Measurements from ENCODE around the gene OR51I2.

Gene OR51I2

GRCh38 chr11:5476186-5476819 lies 27.2 kb downstream of the OR51I2 start:
- no peak overlapping the region for H3K4me3 ChIP-seq (ENCODE audit: low read depth in 1 of 2, low read length in 2 of 2)
- no peaks in the 10 kb centered on the region for H3K9me3 ChIP-seq (ENCODE audit: control insufficient read depth in 1 of 2, low read length in 2 of 2)
- no peaks in the 10 kb centered on the region for H3K27me3 ChIP-seq (ENCODE audit: low read depth, low read length)
- no peaks in the 10 kb centered on the region for H3K4me1 ChIP-seq (ENCODE audit: control insufficient read depth in 1 of 2, insufficient read depth in 2 of 2, low read length in 2 of 2)
- H3K36me3 ChIP-seq (ENCODE audit: control insufficient read depth in 1 of 2, insufficient read depth in 2 of 2, low read length in 2 of 2) = no peaks in the 10 kb centered on the region
- H3K27ac ChIP-seq (ENCODE audit: low read length) = no peak overlapping the region

GRCh38 chr11:5486003-5486402 lies 36.9 kb downstream of the OR51I2 start:
- H3K36me3 ChIP-seq (ENCODE audit: control insufficient read depth in 1 of 2, insufficient read depth in 2 of 2, low read length in 2 of 2) = no peaks in the 10 kb centered on the region
- no peak overlapping the region for H3K27ac ChIP-seq (ENCODE audit: low read length)
- H3K4me3 ChIP-seq (ENCODE audit: low read depth in 1 of 2, low read length in 2 of 2) = no peak overlapping the region
- H3K9me3 ChIP-seq (ENCODE audit: control insufficient read depth in 1 of 2, low read length in 2 of 2) = no peaks in the 10 kb centered on the region
- no peaks in the 10 kb centered on the region for H3K27me3 ChIP-seq (ENCODE audit: low read depth, low read length)
- H3K4me1 ChIP-seq (ENCODE audit: control insufficient read depth in 1 of 2, insufficient read depth in 2 of 2, low read length in 2 of 2) = no peaks in the 10 kb centered on the region

GRCh38 chr11:5486421-5486820 lies 37.3 kb downstream of the OR51I2 start:
- no peaks in the 10 kb centered on the region for H3K36me3 ChIP-seq (ENCODE audit: control insufficient read depth in 1 of 2, insufficient read depth in 2 of 2, low read length in 2 of 2)
- H3K4me1 ChIP-seq (ENCODE audit: control insufficient read depth in 1 of 2, insufficient read depth in 2 of 2, low read length in 2 of 2) = no peaks in the 10 kb centered on the region
- H3K4me3 ChIP-seq (ENCODE audit: low read depth in 1 of 2, low read length in 2 of 2) = no peak overlapping the region
- no peaks in the 10 kb centered on the region for H3K9me3 ChIP-seq (ENCODE audit: control insufficient read depth in 1 of 2, low read length in 2 of 2)
- H3K27ac ChIP-seq (ENCODE audit: low read length) = no peak overlapping the region
- no peaks in the 10 kb centered on the region for H3K27me3 ChIP-seq (ENCODE audit: low read depth, low read length)

GRCh38 chr11:5488385-5488784 lies 39.3 kb downstream of the OR51I2 start, which contains the start of gene OR52D1:
OR52D1 (plus strand) TSS chr11:5488685; CDS start chr11:5488707, 22 bp downstream.
- no peak within 1 kb of the TSS for H3K27ac ChIP-seq (ENCODE audit: low read length)
- H3K9me3 ChIP-seq (ENCODE audit: control insufficient read depth in 1 of 2, low read length in 2 of 2) = no peaks in the 10 kb centered on the region
- H3K27me3 ChIP-seq (ENCODE audit: low read depth, low read length) = no peaks in the 10 kb centered on the region
- no peaks in the 10 kb centered on the region for H3K36me3 ChIP-seq (ENCODE audit: control insufficient read depth in 1 of 2, insufficient read depth in 2 of 2, low read length in 2 of 2)
- H3K4me3 ChIP-seq (ENCODE audit: low read depth in 1 of 2, low read length in 2 of 2) = no peak within 1 kb of the TSS
- H3K4me1 ChIP-seq (ENCODE audit: control insufficient read depth in 1 of 2, insufficient read depth in 2 of 2, low read length in 2 of 2) = no peaks in the 10 kb centered on the region

GRCh38 chr11:5488798-5489399 lies 39.8 kb downstream of the OR51I2 start:
- H3K27me3 ChIP-seq (ENCODE audit: low read depth, low read length) = no peaks in the 10 kb centered on the region
- no peaks in the 10 kb centered on the region for H3K4me1 ChIP-seq (ENCODE audit: control insufficient read depth in 1 of 2, insufficient read depth in 2 of 2, low read length in 2 of 2)
- H3K36me3 ChIP-seq (ENCODE audit: control insufficient read depth in 1 of 2, insufficient read depth in 2 of 2, low read length in 2 of 2) = no peaks in the 10 kb centered on the region
- H3K9me3 ChIP-seq (ENCODE audit: control insufficient read depth in 1 of 2, low read length in 2 of 2) = no peaks in the 10 kb centered on the region
- H3K27ac ChIP-seq (ENCODE audit: low read length) = no peak overlapping the region
- H3K4me3 ChIP-seq (ENCODE audit: low read depth in 1 of 2, low read length in 2 of 2) = no peak overlapping the region

GRCh38 chr11:5489576-5490357 lies 40.6 kb downstream of the OR51I2 start:
- H3K27me3 ChIP-seq (ENCODE audit: low read depth, low read length) = no peaks in the 10 kb centered on the region
- no peak overlapping the region for H3K4me3 ChIP-seq (ENCODE audit: low read depth in 1 of 2, low read length in 2 of 2)
- no peak overlapping the region for H3K27ac ChIP-seq (ENCODE audit: low read length)
- no peaks in the 10 kb centered on the region for H3K4me1 ChIP-seq (ENCODE audit: control insufficient read depth in 1 of 2, insufficient read depth in 2 of 2, low read length in 2 of 2)
- no peaks in the 10 kb centered on the region for H3K36me3 ChIP-seq (ENCODE audit: control insufficient read depth in 1 of 2, insufficient read depth in 2 of 2, low read length in 2 of 2)
- no peaks in the 10 kb centered on the region for H3K9me3 ChIP-seq (ENCODE audit: control insufficient read depth in 1 of 2, low read length in 2 of 2)

GRCh38 chr11:5499671-5500070 lies 50.5 kb downstream of the OR51I2 start:
- H3K9me3 ChIP-seq (ENCODE audit: control insufficient read depth in 1 of 2, low read length in 2 of 2) = no peaks in the 10 kb centered on the region
- no peaks in the 10 kb centered on the region for H3K36me3 ChIP-seq (ENCODE audit: control insufficient read depth in 1 of 2, insufficient read depth in 2 of 2, low read length in 2 of 2)
- no peaks in the 10 kb centered on the region for H3K27me3 ChIP-seq (ENCODE audit: low read depth, low read length)
- H3K4me1 ChIP-seq (ENCODE audit: control insufficient read depth in 1 of 2, insufficient read depth in 2 of 2, low read length in 2 of 2) = no peaks in the 10 kb centered on the region
- no peak overlapping the region for H3K4me3 ChIP-seq (ENCODE audit: low read depth in 1 of 2, low read length in 2 of 2)
- no peak overlapping the region for H3K27ac ChIP-seq (ENCODE audit: low read length)

GRCh38 chr11:5500393-5500801 lies 51.3 kb downstream of the OR51I2 start:
- no peaks in the 10 kb centered on the region for H3K4me1 ChIP-seq (ENCODE audit: control insufficient read depth in 1 of 2, insufficient read depth in 2 of 2, low read length in 2 of 2)
- H3K9me3 ChIP-seq (ENCODE audit: control insufficient read depth in 1 of 2, low read length in 2 of 2) = no peaks in the 10 kb centered on the region
- H3K4me3 ChIP-seq (ENCODE audit: low read depth in 1 of 2, low read length in 2 of 2) = no peak overlapping the region
- no peaks in the 10 kb centered on the region for H3K27me3 ChIP-seq (ENCODE audit: low read depth, low read length)
- no peaks in the 10 kb centered on the region for H3K36me3 ChIP-seq (ENCODE audit: control insufficient read depth in 1 of 2, insufficient read depth in 2 of 2, low read length in 2 of 2)
- no peak overlapping the region for H3K27ac ChIP-seq (ENCODE audit: low read length)

- Histone ChIP-seq H3K27ac (ENCODE audit: low read length) (no peak overlapping the region), H3K4me1 (ENCODE audit: control insufficient read depth in 1 of 2, insufficient read depth in 2 of 2, low read length in 2 of 2) (no peaks in the 10 kb centered on the region), H3K9me3 (ENCODE audit: control insufficient read depth in 1 of 2, low read length in 2 of 2) (no peaks in the 10 kb centered on the region), H3K4me3 (ENCODE audit: low read depth in 1 of 2, low read length in 2 of 2) (no peak overlapping the region), H3K27me3 (ENCODE audit: low read depth, low read length) (no peaks in the 10 kb centered on the region), H3K36me3 (ENCODE audit: control insufficient read depth in 1 of 2, insufficient read depth in 2 of 2, low read length in 2 of 2) (no peaks in the 10 kb centered on the region)
These were observed 55.3 kb downstream of the OR51I2 start for GRCh38 chr11:5504403-5504921.

GRCh38 chr11:5505363-5506048 lies 56.4 kb downstream of the OR51I2 start:
- no peaks in the 10 kb centered on the region for H3K4me1 ChIP-seq (ENCODE audit: control insufficient read depth in 1 of 2, insufficient read depth in 2 of 2, low read length in 2 of 2)
- H3K27me3 ChIP-seq (ENCODE audit: low read depth, low read length) = no peaks in the 10 kb centered on the region
- H3K27ac ChIP-seq (ENCODE audit: low read length) = no peak overlapping the region
- no peak overlapping the region for H3K4me3 ChIP-seq (ENCODE audit: low read depth in 1 of 2, low read length in 2 of 2)
- H3K9me3 ChIP-seq (ENCODE audit: control insufficient read depth in 1 of 2, low read length in 2 of 2) = no peaks in the 10 kb centered on the region
- no peaks in the 10 kb centered on the region for H3K36me3 ChIP-seq (ENCODE audit: control insufficient read depth in 1 of 2, insufficient read depth in 2 of 2, low read length in 2 of 2)
